H9 (cell line): ENCODE results near the gene QSER1. TPM values are rescaled to one million over a fixed set of nuclear protein-coding genes. Genes with fewer than 3 reads are reported as not detected.

Experiments used
- DNase-seq: peaks from one replicate; pipeline ENCODE4 v3.0.0-alpha.2; 2017
- H2AFZ ChIP-seq: one replicate; pipeline ENCODE4 v1.6.1; 2013; ENCODE audit warnings: mild to moderate bottlenecking, low read length, control low read depth, moderate library complexity
- H2AK5ac ChIP-seq: 2 replicates; pipeline ENCODE4 v1.6.1; 2013; ENCODE audit warnings: low read length, control low read depth, mixed read lengths; ENCODE audit not compliant: insufficient read length
- H2BK120ac ChIP-seq: one replicate; pipeline ENCODE4 v1.6.1; 2013; ENCODE audit warnings: low read depth, mild to moderate bottlenecking, low read length, control low read depth, inconsistent platforms; ENCODE audit not compliant: poor library complexity, severe bottlenecking
- H2BK12ac ChIP-seq: 2 replicates; pipeline ENCODE4 v1.6.1; 2013; ENCODE audit warnings: low read length, control low read depth, mixed read lengths, low read depth; ENCODE audit not compliant: insufficient read length
- H2BK15ac ChIP-seq: 2 replicates; pipeline ENCODE4 v1.6.1; 2013; ENCODE audit warnings: low read depth, low read length, control low read depth
- H2BK20ac ChIP-seq: one replicate; pipeline ENCODE4 v1.6.1; 2013; ENCODE audit warnings: low read depth, mild to moderate bottlenecking, low read length, control low read depth, inconsistent platforms; ENCODE audit not compliant: poor library complexity, severe bottlenecking
- H2BK5ac ChIP-seq: 2 replicates; pipeline ENCODE4 v1.6.1; 2013; ENCODE audit warnings: low read length, control low read depth, mixed read lengths; ENCODE audit not compliant: insufficient read length
- H3K14ac ChIP-seq: 2 replicates; pipeline ENCODE4 v1.6.1; 2013; ENCODE audit warnings: low read length, control low read depth; ENCODE audit not compliant: insufficient read depth
- H3K18ac ChIP-seq: 2 replicates; pipeline ENCODE4 v1.6.1; 2013; ENCODE audit warnings: low read depth, mild to moderate bottlenecking, mixed read lengths, low read length, control low read depth; ENCODE audit not compliant: insufficient read length
- H3K23ac ChIP-seq: 2 replicates; pipeline ENCODE4 v1.6.1; 2013; ENCODE audit warnings: low read length, control low read depth, mixed read lengths, low read depth; ENCODE audit not compliant: insufficient read length
- H3K23me2 ChIP-seq: 2 replicates; pipeline ENCODE4 v1.6.1; 2013; ENCODE audit warnings: low read depth, mild to moderate bottlenecking, mixed read lengths, low read length, control low read depth; ENCODE audit not compliant: insufficient read length, poor library complexity, severe bottlenecking
- H3K27ac ChIP-seq: 2 replicates; pipeline ENCODE4 v1.5.1; 2013; ENCODE audit warnings: low read length, control low read depth, mixed read lengths, low read depth; ENCODE audit not compliant: insufficient read length
- H3K27me3 ChIP-seq: 2 replicates; pipeline ENCODE4 v1.6.1; 2013; ENCODE audit warnings: low read length, control low read depth, inconsistent platforms; ENCODE audit not compliant: insufficient read depth
- H3K4ac ChIP-seq: 2 replicates; pipeline ENCODE4 v1.6.1; 2013; ENCODE audit warnings: low read depth, mild to moderate bottlenecking, control low read depth, inconsistent platforms, low read length, moderate library complexity
- H3K4me1 ChIP-seq: 2 replicates; pipeline ENCODE4 v1.6.1; 2013; ENCODE audit warnings: low read length, control low read depth, inconsistent platforms; ENCODE audit not compliant: insufficient read depth
- H3K4me2 ChIP-seq: 2 replicates; pipeline ENCODE4 v1.6.1; 2013; ENCODE audit warnings: low read length, control low read depth, mixed read lengths; ENCODE audit not compliant: insufficient read length, insufficient read depth
- H3K56ac ChIP-seq: 2 replicates; pipeline ENCODE4 v1.6.1; 2013; ENCODE audit warnings: low read depth, mild to moderate bottlenecking, mixed read lengths, low read length, control low read depth; ENCODE audit not compliant: insufficient read length
- H3K79me1 ChIP-seq: 2 replicates; pipeline ENCODE4 v1.6.1; 2013; ENCODE audit warnings: low read depth, mild to moderate bottlenecking, moderate library complexity, low read length, control low read depth, inconsistent platforms; ENCODE audit not compliant: insufficient read depth, poor library complexity, severe bottlenecking
- H3K79me2 ChIP-seq: 2 replicates; pipeline ENCODE4 v1.6.1; 2013; ENCODE audit warnings: low read length, control low read depth, inconsistent platforms; ENCODE audit not compliant: insufficient read depth
- H3K9ac ChIP-seq: 2 replicates; pipeline ENCODE4 v1.6.1; 2013; ENCODE audit warnings: low read length, control low read depth, mixed read lengths; ENCODE audit not compliant: insufficient read length; ENCODE audit errors: extremely low read depth
- H3K9me3 ChIP-seq: one replicate; pipeline ENCODE4 v1.6.1; 2013; ENCODE audit warnings: low read depth, low read length, inconsistent platforms; ENCODE audit not compliant: control insufficient read depth
- H3T11ph ChIP-seq: one replicate; pipeline ENCODE4 v1.6.1; 2013; ENCODE audit warnings: mild to moderate bottlenecking, low read length, control low read depth, inconsistent platforms
- H4K20me1 ChIP-seq: one replicate; pipeline ENCODE4 v1.6.1; 2013; ENCODE audit not compliant: control insufficient read depth, insufficient read length, insufficient read depth
- H4K5ac ChIP-seq: 2 replicates; pipeline ENCODE4 v1.6.1; 2013; ENCODE audit warnings: low read depth, mild to moderate bottlenecking, mixed read lengths, low read length, control low read depth; ENCODE audit not compliant: insufficient read length
- H4K8ac ChIP-seq: replicated peaks from 2 replicates; pipeline ENCODE4 v1.6.1; 2013; ENCODE audit warnings: low read length, control low read depth, mixed read lengths, low read depth; ENCODE audit not compliant: insufficient read length
- H4K91ac ChIP-seq: 2 replicates; pipeline ENCODE4 v1.6.1; 2013; ENCODE audit warnings: low read depth, mild to moderate bottlenecking, moderate library complexity, mixed read lengths, low read length, control low read depth; ENCODE audit not compliant: insufficient read length
- H3K27ac Mint-ChIP-seq, 3 experiments: 2 replicates in 2 of 3; 3 replicates in 1 of 3; pipeline ENCODE4 v1.8.0; 2020 to 2021; ENCODE audit warnings: mixed read lengths in 3 of 3, mild to moderate bottlenecking in 1 of 3, moderate library complexity in 1 of 3
- H3K27me3 Mint-ChIP-seq: 2 replicates; pipeline ENCODE4 v1.8.0; 2021; ENCODE audit warnings: low read depth, mild to moderate bottlenecking, moderate library complexity, mixed read lengths
- H3K36me3 Mint-ChIP-seq, 3 experiments: 2 replicates in 2 of 3; 3 replicates in 1 of 3; pipeline ENCODE4 v1.8.0; 2020 to 2021; ENCODE audit warnings: low read depth in 3 of 3, mixed read lengths in 3 of 3; ENCODE audit not compliant: insufficient read depth in 1 of 3
- H3K4me1 Mint-ChIP-seq, 2 experiments: 2 replicates each; pipeline ENCODE4 v1.8.0; 2020; ENCODE audit warnings: mixed read lengths in 2 of 2
- H3K4me3 Mint-ChIP-seq, 2 experiments: 2 replicates in 1 of 2; 3 replicates in 1 of 2; pipeline ENCODE4 v1.8.0; 2020 to 2021; ENCODE audit warnings: mild to moderate bottlenecking in 2 of 2, mixed read lengths in 2 of 2, moderate library complexity in 1 of 2
- H3K9me3 Mint-ChIP-seq, 2 experiments: 2 replicates in 1 of 2; 3 replicates in 1 of 2; pipeline ENCODE4 v1.8.0; 2020; ENCODE audit warnings: mild to moderate bottlenecking in 2 of 2, mixed read lengths in 2 of 2, moderate library complexity in 1 of 2
- WGBS: extraction: QIAGEN DNeasy Blood & Tissue Kit; methylation state at CpG from one replicate; pipeline ENCODE4 v1.1.7; 2013; ENCODE audit warnings: missing lambda C conversion rate, low lambda C conversion rate, mixed read lengths; ENCODE audit not compliant: insufficient read length; ENCODE audit errors: extremely low coverage; 5-methylcytosine and 5-hydroxymethylcytosine counted together
- total RNA-seq: library from RNA; stranded (reverse); gene quantifications from 2 replicates; pipeline ENCODE4 v1.2.1, GENCODE V29; 2021
- TF ChIP-seq, protein P1 (sequence below): fragments of 200-600 bp; sonication (generic); conservative IDR thresholded peaks from 3 replicates; pipeline ENCODE4 v1.8.0; 2021; ENCODE audit warnings: antibody characterized with exemption, mild to moderate bottlenecking

The QSER1 gene
- total RNA-seq, 1 experiment from 2014 or later: 139 TPM

DNA sequence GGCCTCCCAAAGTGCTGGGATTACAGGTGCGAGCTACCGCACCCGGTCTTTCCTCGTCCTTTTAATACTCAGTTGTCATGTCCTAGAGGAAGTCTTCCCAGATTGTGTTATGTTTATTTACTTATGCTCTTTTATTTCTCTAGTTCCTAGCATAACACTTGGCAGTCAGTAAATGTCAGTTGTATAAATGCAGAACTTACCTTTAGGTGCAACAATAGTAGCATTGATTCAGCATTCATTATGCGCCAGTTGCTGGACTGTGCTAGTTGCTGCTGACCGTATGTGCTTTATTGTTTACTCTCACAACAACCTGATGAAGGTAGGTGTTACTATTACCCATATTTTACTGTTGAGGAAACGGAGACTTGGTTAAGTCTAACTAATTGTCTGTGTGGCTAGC lies 20.8 kb downstream of the QSER1 start:
- Histone ChIP-seq H4K5ac (no peak overlapping the region), H3K4me2 (no peak overlapping the region), H3K4me1 (peaks cover 4% of the 10 kb centered on the region), H3K14ac (no peak overlapping the region), H2BK120ac (no peak overlapping the region), H3K79me1 (peaks cover 3% of the 10 kb centered on the region), H4K91ac (no peak overlapping the region), H3K27ac (no peak overlapping the region), H4K20me1 (no peaks in the 10 kb centered on the region), H2BK5ac (no peak overlapping the region), H3K4ac (no peak overlapping the region), H3K9me3 (no peaks in the 10 kb centered on the region), H3T11ph (no peak overlapping the region), H2BK12ac (no peak overlapping the region), H3K23ac (no peak overlapping the region), H2AFZ (no peak overlapping the region), H2BK20ac (no peak overlapping the region), H4K8ac (no peak overlapping the region), H3K9ac (no peak overlapping the region), H3K18ac (no peak overlapping the region), H2AK5ac (no peak overlapping the region), H2BK15ac (no peak overlapping the region), H3K27me3 (no peaks in the 10 kb centered on the region), H3K79me2 (peaks cover 66% of the 10 kb centered on the region; the same call in 1 of the 2 replicates), H3K56ac (no peak overlapping the region), H3K23me2 (no peaks in the 10 kb centered on the region)
- Mint-ChIP-seq H3K4me1 (peaks cover 25 to 36% of the 10 kb centered on the region in 2 experiments), H3K27me3 (no peaks in the 10 kb centered on the region), H3K36me3 (peaks cover 7 to 36% (median 29%) of the 10 kb centered on the region in 3 experiments; a peak in 6 of 7 replicates), H3K4me3 (no peak overlapping the region), H3K27ac (peak overlapping the region in 2 of 3 experiments; percentile 15 to 59; a peak in 2 of 7 replicates), H3K9me3 (no peaks in the 10 kb centered on the region)
- TF ChIP-seq, protein P1, sequence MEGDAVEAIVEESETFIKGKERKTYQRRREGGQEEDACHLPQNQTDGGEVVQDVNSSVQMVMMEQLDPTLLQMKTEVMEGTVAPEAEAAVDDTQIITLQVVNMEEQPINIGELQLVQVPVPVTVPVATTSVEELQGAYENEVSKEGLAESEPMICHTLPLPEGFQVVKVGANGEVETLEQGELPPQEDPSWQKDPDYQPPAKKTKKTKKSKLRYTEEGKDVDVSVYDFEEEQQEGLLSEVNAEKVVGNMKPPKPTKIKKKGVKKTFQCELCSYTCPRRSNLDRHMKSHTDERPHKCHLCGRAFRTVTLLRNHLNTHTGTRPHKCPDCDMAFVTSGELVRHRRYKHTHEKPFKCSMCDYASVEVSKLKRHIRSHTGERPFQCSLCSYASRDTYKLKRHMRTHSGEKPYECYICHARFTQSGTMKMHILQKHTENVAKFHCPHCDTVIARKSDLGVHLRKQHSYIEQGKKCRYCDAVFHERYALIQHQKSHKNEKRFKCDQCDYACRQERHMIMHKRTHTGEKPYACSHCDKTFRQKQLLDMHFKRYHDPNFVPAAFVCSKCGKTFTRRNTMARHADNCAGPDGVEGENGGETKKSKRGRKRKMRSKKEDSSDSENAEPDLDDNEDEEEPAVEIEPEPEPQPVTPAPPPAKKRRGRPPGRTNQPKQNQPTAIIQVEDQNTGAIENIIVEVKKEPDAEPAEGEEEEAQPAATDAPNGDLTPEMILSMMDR: no peak
- DNase-seq: no peak
- no CpG with 5 or more reads among the region's 7 CpGs for WGBS
